ENCODE results near the gene CLBA1.
"Not testable (repeated sequence)": the region's sequence is repeated elsewhere in the genome, so short reads cannot be mapped to it uniquely, and the experiment has no call there.

DNA sequence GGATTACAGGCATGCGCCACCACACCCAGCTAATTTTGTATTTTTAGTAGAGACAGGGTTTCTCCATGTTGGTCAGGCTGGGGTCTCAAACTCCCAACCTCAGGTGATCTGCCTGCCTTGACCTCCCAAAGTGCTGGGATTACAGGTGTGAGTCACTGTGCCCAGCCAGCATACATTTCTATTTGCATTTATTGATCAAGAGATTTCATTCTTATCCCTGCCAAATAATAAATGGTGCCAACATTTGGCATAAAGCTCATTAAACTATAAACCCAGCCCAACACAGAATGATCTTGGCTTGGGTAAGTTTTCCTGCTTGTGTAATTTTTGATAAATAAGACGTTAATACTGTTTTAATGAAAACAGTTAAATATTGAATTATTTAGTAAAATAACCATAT is 50.0 kb downstream of the CLBA1 start:
- TF ChIP-seq EZH2 (IDR thresholded peaks at IDR 0.05); POLR2AphosphoS5 (IDR thresholded peaks at IDR 0.05; ENCODE audit: borderline replicate concordance, low read depth, low read length): not testable (repeated sequence)

All from SK-N-MC (cell line).